ENCODE results near the gene HCAR1. TPM values are rescaled to one million over a fixed set of nuclear protein-coding genes. Genes with fewer than 3 reads are reported as not detected.
"Not testable (repeated sequence)": the region's sequence is repeated elsewhere in the genome, so short reads cannot be mapped to it uniquely, and the experiment has no call there.

Gene HCAR1
- total RNA-seq, 2 donors from 2014 or later: not detected

DNA sequence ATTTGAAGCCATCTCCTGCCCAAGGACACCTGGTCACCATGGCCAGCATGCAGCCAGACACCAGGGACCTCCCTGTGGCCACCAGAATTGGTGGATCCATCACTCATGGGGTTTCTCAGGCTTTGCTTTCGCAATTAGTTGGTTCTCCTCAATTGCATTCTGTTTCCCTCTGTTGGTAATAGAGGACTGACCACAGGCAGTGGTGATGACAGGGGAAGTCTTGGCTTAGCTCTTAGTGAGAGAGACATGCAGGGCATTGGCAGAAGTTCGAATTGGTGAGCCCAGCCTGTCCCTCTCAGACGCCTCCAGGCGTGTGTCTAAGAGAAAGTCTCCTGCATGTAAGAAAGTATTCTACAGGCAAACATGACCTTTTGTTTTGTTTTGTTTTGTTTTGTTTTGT, 48.8 kb downstream of the HCAR1 start:
- Histone ChIP-seq H3K36me3 (no peaks in the 10 kb centered on the region), H3K4me3 (no peak overlapping the region), H3K27ac (no peak overlapping the region), H3K9me3 (no peaks in the 10 kb centered on the region), H3K27me3 (replicated peaks; ENCODE audit: insufficient read depth) (no peaks in the 10 kb centered on the region), H3K4me1 (ENCODE audit: control insufficient read depth in 1 of 2, low read depth in 2 of 2) (no peaks in the 10 kb centered on the region)
- no peak for ATAC-seq (ENCODE audit: insufficient number of reproducible peaks, low FRiP score, low read depth)
- TF ChIP-seq, protein P1, sequence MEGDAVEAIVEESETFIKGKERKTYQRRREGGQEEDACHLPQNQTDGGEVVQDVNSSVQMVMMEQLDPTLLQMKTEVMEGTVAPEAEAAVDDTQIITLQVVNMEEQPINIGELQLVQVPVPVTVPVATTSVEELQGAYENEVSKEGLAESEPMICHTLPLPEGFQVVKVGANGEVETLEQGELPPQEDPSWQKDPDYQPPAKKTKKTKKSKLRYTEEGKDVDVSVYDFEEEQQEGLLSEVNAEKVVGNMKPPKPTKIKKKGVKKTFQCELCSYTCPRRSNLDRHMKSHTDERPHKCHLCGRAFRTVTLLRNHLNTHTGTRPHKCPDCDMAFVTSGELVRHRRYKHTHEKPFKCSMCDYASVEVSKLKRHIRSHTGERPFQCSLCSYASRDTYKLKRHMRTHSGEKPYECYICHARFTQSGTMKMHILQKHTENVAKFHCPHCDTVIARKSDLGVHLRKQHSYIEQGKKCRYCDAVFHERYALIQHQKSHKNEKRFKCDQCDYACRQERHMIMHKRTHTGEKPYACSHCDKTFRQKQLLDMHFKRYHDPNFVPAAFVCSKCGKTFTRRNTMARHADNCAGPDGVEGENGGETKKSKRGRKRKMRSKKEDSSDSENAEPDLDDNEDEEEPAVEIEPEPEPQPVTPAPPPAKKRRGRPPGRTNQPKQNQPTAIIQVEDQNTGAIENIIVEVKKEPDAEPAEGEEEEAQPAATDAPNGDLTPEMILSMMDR (IDR thresholded peaks at IDR 0.05): no peak
- DNase-seq (ENCODE audit: low spot score): no peak

DNA sequence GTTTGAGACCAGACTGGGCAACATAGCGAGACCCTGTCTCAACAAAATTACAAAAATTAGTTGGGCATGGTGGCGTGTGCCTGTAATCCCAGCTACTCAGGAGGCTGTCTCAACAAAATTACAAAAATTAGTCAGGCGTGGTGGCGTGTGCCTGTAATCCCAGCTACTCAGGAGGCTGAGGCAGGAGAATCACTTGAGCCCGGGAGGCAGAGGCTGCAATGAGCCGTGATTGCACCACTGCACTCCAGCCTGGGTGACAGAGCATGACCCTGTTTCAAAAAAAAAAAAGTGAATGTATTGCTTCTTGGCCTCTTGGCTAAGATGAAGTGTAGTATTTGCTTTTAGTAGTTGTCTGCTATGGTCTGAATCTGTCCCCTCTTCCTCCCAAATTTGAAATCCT, 49.7 kb downstream of the HCAR1 start:
- H3K27ac ChIP-seq; H3K27me3 ChIP-seq (replicated peaks; ENCODE audit: insufficient read depth); H3K9me3 ChIP-seq; H3K4me3 ChIP-seq; H3K4me1 ChIP-seq (ENCODE audit: control insufficient read depth in 1 of 2, low read depth in 2 of 2); DNase-seq (ENCODE audit: low spot score); ATAC-seq (ENCODE audit: insufficient number of reproducible peaks, low FRiP score, low read depth); H3K36me3 ChIP-seq: not testable (repeated sequence)

DNA sequence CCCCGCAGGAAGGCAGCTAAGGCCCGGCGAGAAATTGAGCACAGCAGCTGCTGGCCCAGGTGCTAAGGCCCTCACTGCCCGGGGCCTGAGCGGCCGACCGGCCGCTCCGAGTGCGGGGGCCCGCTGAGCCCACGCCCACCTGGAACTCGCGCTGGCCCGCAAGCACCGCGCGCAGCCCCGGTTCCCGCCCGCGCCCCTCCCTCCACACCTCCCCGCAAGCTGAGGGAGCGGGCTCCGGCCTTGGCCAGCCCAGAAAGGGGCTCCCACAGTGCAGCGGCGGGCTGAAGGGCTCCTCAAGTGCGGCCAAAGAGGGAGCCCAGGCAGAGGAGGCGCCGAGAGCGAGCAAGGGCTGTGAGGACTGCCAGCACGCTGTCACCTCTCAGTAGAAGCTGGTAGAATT, 53.9 kb downstream of the HCAR1 start:
- not testable (repeated sequence) for H3K4me1 ChIP-seq (ENCODE audit: control insufficient read depth in 1 of 2, low read depth in 2 of 2); H3K9me3 ChIP-seq; H3K4me3 ChIP-seq; ATAC-seq (ENCODE audit: insufficient number of reproducible peaks, low FRiP score, low read depth); DNase-seq (ENCODE audit: low spot score); H3K27me3 ChIP-seq (replicated peaks; ENCODE audit: insufficient read depth); H3K27ac ChIP-seq; H3K36me3 ChIP-seq

Other genes starting within 250 kb of the HCAR1 start
- 10 to 100 TPM; 16.2 to 33.4 TPM for gene ZCCHC8, start 229.9 kb downstream of the HCAR1 start, total RNA-seq
- gene RSRC2, start 203.9 kb downstream of the HCAR1 start, total RNA-seq: 10 to 100 TPM; 71.5 to 97.6 TPM
- gene KNTC1, start 203.6 kb downstream of the HCAR1 start, total RNA-seq: 10 to 100 TPM; 11.4 to 24.4 TPM
- gene HCAR2, start 27.5 kb downstream of the HCAR1 start, total RNA-seq: under 1 TPM in 1 of 2 donors, not detected in 1; 0.35 TPM
- gene HCAR3, start 14.0 kb downstream of the HCAR1 start, total RNA-seq: under 1 TPM in 1 of 2 donors, not detected in 1; 0.41 TPM
- gene DENR, start 22.0 kb upstream of the HCAR1 start, total RNA-seq: 10 to 100 TPM; 16.4 to 37.2 TPM
- gene CCDC62, start 43.7 kb upstream of the HCAR1 start, total RNA-seq: 1 to 10 TPM in 1 of 2 donors, under 1 TPM in 1; 0.63 to 1.8 TPM
- gene HIP1R, start 104.6 kb upstream of the HCAR1 start, total RNA-seq: 100 to 1,000 TPM; 109 to 131 TPM
- gene VPS37B, start 165.3 kb upstream of the HCAR1 start, total RNA-seq: 10 to 100 TPM; 30.9 to 50.1 TPM
- 1 to 10 TPM; 6.3 to 7.0 TPM for gene ABCB9, start 235.6 kb upstream of the HCAR1 start, total RNA-seq
- gene OGFOD2, start 244.4 kb upstream of the HCAR1 start, total RNA-seq: 1 to 10 TPM; 6.6 to 9.6 TPM
- 100 to 1,000 TPM; 173 to 228 TPM for gene ARL6IP4, start 249.8 kb upstream of the HCAR1 start, total RNA-seq